SK-N-SH treated with all-trans-retinoic acid at 6 μM for 48 hours (cell line): ENCODE data around the gene DMAP1.
"Not testable (repeated sequence)": the region's sequence is repeated elsewhere in the genome, so short reads cannot be mapped to it uniquely, and the experiment has no call there.

Experiments
- ATAC-seq: fragments of 200-7000 bp; cut with Tn5 transposase; 3 replicates; pipeline ENCODE4 v1.9.1; 2020; ENCODE audit warnings: mild to moderate bottlenecking, moderate library complexity
- ARNTL ChIP-seq: fragments of 450-650 bp; formaldehyde crosslinking; IDR thresholded peaks from 2 replicates; pipeline ENCODE4 v1.5.0; 2020; ENCODE audit warnings: low read depth, mild to moderate bottlenecking, moderate library complexity, borderline replicate concordance
- BACH2 ChIP-seq: fragments of 250-450 bp; sonication (Bioruptor Pico); IDR thresholded peaks from 2 replicates; pipeline ENCODE4 v1.9.0; 2021; ENCODE audit warnings: mild to moderate bottlenecking, borderline replicate concordance
- CREB5 ChIP-seq: fragments of 250-450 bp; sonication (Bioruptor Pico); IDR thresholded peaks from 2 replicates; pipeline ENCODE4 v1.5.1; 2020; ENCODE audit warnings: low read depth, mild to moderate bottlenecking, moderate library complexity
- CSDC2 ChIP-seq: fragments of 250-450 bp; sonication (Bioruptor Pico); IDR thresholded peaks from 2 replicates; pipeline ENCODE4 v1.5.0; 2020; ENCODE audit warnings: mild to moderate bottlenecking, moderate library complexity
- CSRNP3 ChIP-seq: fragments of 250-450 bp; sonication (Bioruptor Pico); IDR thresholded peaks from 2 replicates; pipeline ENCODE4 v1.5.1; 2021; ENCODE audit warnings: mild to moderate bottlenecking, moderate library complexity
- ESRRG ChIP-seq: fragments of 250-450 bp; sonication (Bioruptor Pico); IDR thresholded peaks from 2 replicates; pipeline ENCODE4 v1.6.1; 2021; ENCODE audit warnings: mild to moderate bottlenecking
- ISL1 ChIP-seq: fragments of 250-450 bp; sonication (Bioruptor Pico); IDR thresholded peaks from 2 replicates; pipeline ENCODE4 v2.1.2; 2022; ENCODE audit warnings: mild to moderate bottlenecking, moderate library complexity
- OSR1 ChIP-seq: fragments of 250-450 bp; sonication (Bioruptor Pico); IDR thresholded peaks from 2 replicates; pipeline ENCODE4 v1.8.0; 2022; ENCODE audit warnings: moderate library complexity, mild to moderate bottlenecking, inconsistent platforms
- PATZ1 ChIP-seq: fragments of 250-450 bp; sonication (Bioruptor Pico); IDR thresholded peaks from 2 replicates; pipeline ENCODE4 v1.8.0; 2020; ENCODE audit warnings: mild to moderate bottlenecking, moderate library complexity, borderline replicate concordance
- POU6F1 ChIP-seq: fragments of 250-450 bp; sonication (Bioruptor Pico); IDR thresholded peaks from 2 replicates; pipeline ENCODE4 v1.8.0; 2021; ENCODE audit warnings: low read depth, mild to moderate bottlenecking, moderate library complexity, borderline replicate concordance
- PPARA ChIP-seq: fragments of 250-450 bp; sonication (Bioruptor Pico); IDR thresholded peaks from 2 replicates; pipeline ENCODE4 v1.5.0; 2020; ENCODE audit warnings: mild to moderate bottlenecking, borderline replicate concordance
- RARB ChIP-seq: fragments of 250-450 bp; sonication (Bioruptor Pico); IDR thresholded peaks from 2 replicates; pipeline ENCODE4 v1.8.0; 2021; ENCODE audit warnings: mild to moderate bottlenecking, moderate library complexity
- SNAI2 ChIP-seq: fragments of 250-450 bp; sonication (Bioruptor Pico); IDR thresholded peaks from 2 replicates; pipeline ENCODE4 v1.5.0; 2020; ENCODE audit warnings: mild to moderate bottlenecking, moderate library complexity
- TCF4 ChIP-seq: fragments of 250-450 bp; sonication (Bioruptor Pico); IDR thresholded peaks from 2 replicates; pipeline ENCODE4 v1.8.0; 2021; ENCODE audit warnings: mild to moderate bottlenecking, moderate library complexity, borderline replicate concordance
- TOX ChIP-seq: fragments of 250-450 bp; sonication (Bioruptor Pico); IDR thresholded peaks from 2 replicates; pipeline ENCODE4 v1.8.0; 2021; ENCODE audit warnings: mild to moderate bottlenecking, moderate library complexity, borderline replicate concordance
- ZC3H10 ChIP-seq: fragments of 250-450 bp; sonication (Bioruptor Pico); IDR thresholded peaks from 2 replicates; pipeline ENCODE4 v1.5.1; 2021; ENCODE audit warnings: mild to moderate bottlenecking, moderate library complexity
- ZFP3 ChIP-seq: fragments of 250-450 bp; sonication (Bioruptor Pico); IDR thresholded peaks from 2 replicates; pipeline ENCODE4 v1.5.0; 2020; ENCODE audit warnings: mild to moderate bottlenecking, moderate library complexity
- ZFP30 ChIP-seq: fragments of 450-650 bp; formaldehyde crosslinking; IDR thresholded peaks from 2 replicates; pipeline ENCODE4 v1.5.0; 2022; ENCODE audit warnings: mild to moderate bottlenecking, moderate library complexity
- ZNF565 ChIP-seq: fragments of 450-650 bp; formaldehyde crosslinking; conservative IDR thresholded peaks from 2 replicates; pipeline ENCODE4 v1.5.0; 2020; ENCODE audit warnings: low read depth, mild to moderate bottlenecking, moderate library complexity
- ZNF8 ChIP-seq: fragments of 450-650 bp; formaldehyde crosslinking; IDR thresholded peaks from 2 replicates; pipeline ENCODE4 v1.5.0; 2020; ENCODE audit warnings: mild to moderate bottlenecking, moderate library complexity

The DMAP1 gene

GRCh38 chr1:44170281-44170823 is 42.9 kb upstream of the DMAP1 start:
- no peak for TF ChIP-seq CREB5 (CRISPR knock-in tag)
- TF ChIP-seq ESRRG (CRISPR knock-in tag) = no peak
- no peak for TF ChIP-seq ZFP30 (CRISPR knock-in tag)
- TF ChIP-seq SNAI2 (CRISPR knock-in tag) = no peak
- TF ChIP-seq, all 23 proteins: peak for 0
- no peak for ATAC-seq

- TF ChIP-seq ESRRG (CRISPR knock-in tag) (no peak), ZNF8 (CRISPR knock-in tag) (no peak), ZFP30 (CRISPR knock-in tag) (no peak), PATZ1 (CRISPR knock-in tag) (no peak), TCF4 (no peak), CSDC2 (no peak), SNAI2 (CRISPR knock-in tag) (no peak)
Measured at GRCh38 chr1:44174630-44175029, 38.6 kb upstream of the DMAP1 start.

GRCh38 chr1:44200336-44200735 is 12.9 kb upstream of the DMAP1 start:
- TF ChIP-seq ARNTL (CRISPR knock-in tag) (no peak), POU6F1 (CRISPR knock-in tag) (no peak), PATZ1 (CRISPR knock-in tag) (no peak), CSDC2 (no peak), ZFP3 (CRISPR knock-in tag) (no peak), RARB (CRISPR knock-in tag) (no peak), TCF4 (no peak), CREB5 (CRISPR knock-in tag) (no peak), PPARA (CRISPR knock-in tag) (no peak), ZNF565 (CRISPR knock-in tag) (no peak), SNAI2 (CRISPR knock-in tag) (no peak), BACH2 (CRISPR knock-in tag) (no peak), OSR1 (no peak), TOX (CRISPR knock-in tag) (no peak), ZNF8 (CRISPR knock-in tag) (no peak), ISL1 (no peak), ZC3H10 (CRISPR knock-in tag) (no peak), CSRNP3 (no peak)
- no peak for ATAC-seq

More at GRCh38 chr1:44174630-44175029, 38.6 kb upstream of the DMAP1 start:
- no peak for ATAC-seq

- ATAC-seq = not testable (repeated sequence)
Measured at GRCh38 chr1:44206545-44206944, 6.7 kb upstream of the DMAP1 start.
